NCI-H146 (cell line): Measurements from ENCODE around the gene SLC6A3.
A peak's percentile ranks its signal among the peaks of the same experiment; 100 is the strongest.
"Not testable (repeated sequence)": the region's sequence is repeated elsewhere in the genome, so short reads cannot be mapped to it uniquely, and the experiment has no call there.

Experiments
- DNase-seq: peaks from one replicate; lab custom pipeline; 2025; lab: John Stamatoyannopoulos, UW

Gene SLC6A3

DNA sequence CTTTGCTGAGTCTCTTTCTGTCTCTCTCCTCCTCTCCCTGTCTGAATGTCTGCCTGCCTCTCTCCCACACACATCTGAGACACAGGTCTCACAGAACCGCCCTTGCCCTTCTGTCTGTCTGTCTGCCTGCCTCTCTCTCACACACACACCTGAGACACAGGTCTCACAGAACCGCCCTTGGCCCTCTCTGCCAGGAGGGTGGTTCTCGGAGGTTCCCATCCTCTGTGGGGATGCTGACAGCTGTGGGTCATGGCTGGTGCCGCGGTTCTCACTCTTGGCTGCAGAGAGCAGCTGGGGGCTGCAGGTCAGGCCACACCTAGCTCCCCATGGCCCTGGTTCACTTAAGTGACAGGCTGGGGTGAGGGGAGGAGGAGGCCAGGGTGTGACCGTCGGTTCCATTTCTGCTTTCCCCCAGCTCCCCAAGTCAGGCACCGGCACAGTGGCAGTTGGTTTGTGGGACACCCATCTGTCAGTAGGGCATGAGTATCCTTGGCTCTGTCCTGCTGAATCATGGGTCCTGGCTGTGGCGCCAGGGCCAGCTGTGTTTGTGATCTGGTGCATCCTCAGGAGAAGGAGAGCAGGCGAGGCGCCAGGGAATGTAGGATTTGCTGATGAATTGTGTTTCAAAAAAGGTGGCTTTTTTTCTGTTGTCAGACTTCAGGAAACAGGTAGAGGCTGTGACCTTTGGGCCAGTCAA lies 58.0 kb downstream of the SLC6A3 start:
- DNase-seq = peak; percentile 17

DNA sequence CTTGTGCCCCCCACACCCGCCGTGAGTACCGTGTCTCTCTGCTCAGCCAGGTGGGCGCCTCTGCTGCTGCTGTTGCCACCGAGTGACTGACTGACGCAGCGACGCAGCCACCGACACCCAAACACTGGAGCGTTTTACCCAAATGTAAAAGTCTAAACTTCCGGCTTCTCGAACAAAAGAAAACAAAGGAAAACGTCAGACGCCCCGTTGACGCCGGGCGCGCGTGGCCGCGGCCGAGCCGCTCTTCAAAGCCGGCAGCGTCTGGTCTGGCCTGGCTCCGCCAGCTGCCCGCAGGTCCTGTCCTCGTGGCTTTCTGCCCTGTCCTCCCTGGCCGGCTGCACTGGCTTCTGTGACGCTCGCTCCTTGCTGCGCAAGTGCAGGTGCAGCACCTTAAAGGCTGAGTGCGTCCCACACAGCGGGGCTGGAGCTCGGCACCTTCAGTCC lies 58.9 kb downstream of the SLC6A3 start:
- DNase-seq = peak; percentile 86

DNA sequence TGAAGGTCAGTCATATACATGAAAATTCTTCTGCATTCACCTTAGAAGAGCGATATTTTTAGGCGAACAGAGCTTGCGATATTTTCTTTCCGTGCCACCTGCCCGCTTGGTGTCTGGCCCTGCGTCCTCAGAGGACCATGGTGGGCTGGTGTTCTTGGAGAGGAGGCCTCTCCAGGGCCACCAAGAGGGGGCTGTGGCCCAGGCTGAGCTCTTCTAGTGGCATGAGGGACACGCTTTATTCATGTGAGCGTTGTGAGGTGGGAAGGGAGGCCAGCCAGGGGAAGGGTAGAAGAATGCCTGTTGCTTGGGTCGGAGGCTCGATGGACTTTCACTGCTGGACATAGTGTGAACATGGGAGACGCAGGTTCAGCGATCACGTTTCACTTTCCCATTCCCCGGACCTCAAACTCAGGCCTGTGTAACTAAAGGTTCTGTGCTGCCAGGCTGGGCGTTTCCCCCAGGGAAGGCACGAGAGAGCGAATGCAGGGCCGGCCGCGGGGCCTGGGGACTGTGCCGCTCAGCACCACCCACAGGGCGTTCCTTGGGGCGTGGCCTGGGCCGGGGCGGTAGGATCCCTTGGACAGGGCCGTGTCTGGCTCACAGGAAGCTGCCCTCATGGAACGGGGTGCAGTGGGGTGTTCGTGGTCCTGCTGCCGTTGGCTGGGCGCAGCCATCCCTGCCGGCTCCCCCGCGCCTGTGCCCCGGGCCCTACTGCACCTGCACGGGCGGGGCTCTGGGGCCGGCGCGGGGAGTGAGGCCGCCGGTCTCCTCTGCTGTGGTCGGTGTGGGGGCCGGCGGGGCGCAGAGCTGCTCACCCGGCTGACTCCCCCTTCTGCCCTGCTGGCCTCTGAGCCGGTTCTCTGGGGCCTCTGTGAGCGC lies 59.6 kb downstream of the SLC6A3 start:
- DNase-seq = peak; percentile 92

DNA sequence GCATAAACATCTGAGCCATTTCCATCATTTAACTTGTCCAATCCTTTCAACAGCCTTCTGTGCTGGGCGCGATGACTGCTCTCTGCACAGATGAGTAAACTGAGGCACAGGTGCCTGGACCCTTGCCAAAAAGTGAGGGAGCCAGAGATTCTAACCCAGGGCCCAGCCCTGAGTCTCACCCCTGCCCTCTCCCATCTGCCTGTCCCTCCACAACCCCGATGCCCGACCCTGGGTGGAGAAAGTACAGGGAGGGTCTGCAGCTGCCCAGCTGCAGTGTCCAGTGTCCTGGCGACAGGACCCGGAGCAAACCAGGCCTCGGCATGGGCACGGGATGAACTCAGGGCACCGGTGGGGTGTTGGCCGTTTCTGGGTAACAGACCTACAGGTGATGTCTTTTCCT lies 60.7 kb downstream of the SLC6A3 start:
- DNase-seq = no peak

DNA sequence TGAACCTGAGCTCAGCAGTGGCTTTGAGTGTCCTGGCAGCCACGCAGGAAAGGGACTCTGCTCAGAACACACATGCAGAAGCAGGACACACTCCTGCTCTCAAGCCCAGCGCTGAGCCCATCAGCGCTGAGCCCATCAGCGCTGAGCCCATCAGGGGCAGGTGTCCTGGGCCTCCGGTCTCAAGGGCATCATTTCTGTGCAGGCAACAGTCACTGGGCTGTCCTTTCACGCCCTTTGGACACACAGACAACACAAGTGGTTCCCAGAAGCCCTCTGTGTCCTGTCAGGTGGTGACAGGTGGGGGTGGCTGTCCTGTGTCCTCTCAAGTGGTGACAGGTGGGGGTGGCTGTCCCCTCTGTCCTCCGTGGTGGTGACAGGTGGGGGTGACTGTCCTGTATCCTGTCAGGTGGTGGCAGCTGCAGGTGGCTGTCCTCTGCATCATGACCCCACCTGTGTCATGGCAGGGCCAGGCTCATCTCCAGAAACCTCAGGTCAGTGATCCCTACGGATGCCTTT lies 61.3 kb downstream of the SLC6A3 start:
- peak; percentile 16 for DNase-seq

DNA sequence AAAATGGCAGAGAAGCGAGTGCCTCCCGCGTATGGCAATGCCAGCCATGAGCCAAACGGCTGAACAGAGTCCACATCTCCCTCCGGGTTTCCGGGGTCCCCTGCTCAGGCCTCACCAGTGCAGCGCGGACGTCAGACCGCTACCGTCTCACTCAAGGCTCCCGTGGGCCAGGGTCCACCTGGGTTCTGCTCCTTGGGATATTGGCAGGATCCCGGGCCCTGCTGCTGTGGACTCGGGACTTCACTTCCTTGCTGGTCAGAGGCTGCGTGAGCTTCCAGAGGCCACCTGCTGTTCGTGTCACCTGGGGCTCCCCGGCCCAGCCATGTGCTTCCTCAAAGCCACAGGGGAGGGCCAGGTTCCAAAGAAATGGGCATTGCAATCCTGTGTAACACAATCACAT lies 61.9 kb downstream of the SLC6A3 start:
- DNase-seq = peak; percentile 19

DNA sequence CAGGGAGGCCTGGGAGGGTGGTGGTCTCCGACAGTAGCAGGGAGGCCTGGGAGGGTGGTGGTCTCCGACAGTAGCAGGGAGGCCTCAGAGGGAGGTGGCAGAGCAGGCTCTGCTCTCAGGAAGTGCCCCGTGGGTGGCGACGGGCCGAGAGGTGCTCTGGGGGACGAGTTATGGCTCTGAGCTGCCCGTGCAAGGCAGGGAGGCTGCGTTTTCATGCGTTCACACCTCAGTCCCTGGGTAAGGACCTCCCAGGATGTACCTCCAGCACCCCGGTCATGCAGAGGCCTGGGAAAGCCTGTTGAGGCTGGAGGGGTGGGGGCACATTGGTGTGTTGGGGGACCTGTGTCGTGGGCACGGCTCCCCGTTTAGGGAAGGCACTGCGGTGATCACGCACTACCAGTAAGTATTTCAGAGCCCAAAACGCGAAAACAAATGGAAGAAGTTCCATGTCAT lies 63.0 kb downstream of the SLC6A3 start:
- no peak for DNase-seq

DNA sequence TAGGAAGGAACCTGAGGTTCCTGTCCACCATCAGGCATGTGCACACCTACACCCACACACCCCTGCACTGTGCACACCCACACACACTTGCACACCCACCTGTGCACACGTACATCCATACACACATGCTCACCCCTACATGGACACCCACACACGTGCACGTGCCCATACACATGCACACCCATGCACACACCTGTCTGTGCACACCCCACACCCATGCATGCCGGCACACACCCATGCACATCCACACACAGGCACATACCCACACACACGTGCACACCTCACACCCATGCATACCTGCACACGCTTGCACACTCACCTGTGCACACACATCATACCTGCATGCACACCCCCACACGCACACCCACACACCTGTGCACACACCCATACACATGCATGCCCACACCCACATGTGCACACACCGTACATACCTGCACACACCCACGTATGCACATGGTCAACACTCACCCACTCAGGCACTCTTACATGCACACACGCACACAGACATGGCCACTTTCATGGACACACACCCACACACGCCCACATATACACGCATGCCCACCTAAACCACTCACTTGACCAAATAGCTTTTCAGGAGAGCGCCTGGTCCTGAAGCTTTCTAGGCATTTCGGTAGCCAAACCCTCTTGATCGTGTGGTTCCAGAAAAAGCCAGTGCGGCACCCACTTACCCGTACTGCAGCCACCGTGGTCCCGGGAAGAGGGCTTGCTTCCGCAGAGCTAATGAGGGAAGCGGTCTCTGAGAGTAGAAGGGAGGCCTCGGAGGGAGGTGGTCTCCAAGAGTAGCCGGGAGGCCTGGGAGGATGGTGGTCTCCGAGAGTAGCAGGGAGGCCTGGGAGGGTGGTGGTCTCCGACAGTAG lies 63.6 kb downstream of the SLC6A3 start:
- no peak for DNase-seq

DNA sequence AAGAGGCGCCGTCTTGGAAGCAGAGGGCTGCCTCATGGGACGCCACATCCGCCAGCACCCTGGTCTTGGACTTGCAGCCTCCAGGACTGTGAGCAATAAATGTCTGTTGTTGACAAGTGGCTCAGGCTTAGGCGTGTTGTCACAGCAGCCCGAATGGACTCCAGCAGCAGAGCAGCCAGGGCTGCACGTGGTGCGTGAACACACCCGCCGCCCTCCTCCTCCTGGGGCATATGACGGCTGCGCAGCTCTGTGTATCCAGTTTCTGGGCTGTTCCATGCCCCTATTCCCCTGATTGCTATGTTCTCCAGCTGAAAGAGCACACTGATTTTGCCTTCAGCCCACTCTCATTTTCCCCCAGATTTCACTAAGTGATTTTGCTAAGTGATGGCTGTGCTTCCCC lies 64.3 kb downstream of the SLC6A3 start:
- no peak for DNase-seq

DNA sequence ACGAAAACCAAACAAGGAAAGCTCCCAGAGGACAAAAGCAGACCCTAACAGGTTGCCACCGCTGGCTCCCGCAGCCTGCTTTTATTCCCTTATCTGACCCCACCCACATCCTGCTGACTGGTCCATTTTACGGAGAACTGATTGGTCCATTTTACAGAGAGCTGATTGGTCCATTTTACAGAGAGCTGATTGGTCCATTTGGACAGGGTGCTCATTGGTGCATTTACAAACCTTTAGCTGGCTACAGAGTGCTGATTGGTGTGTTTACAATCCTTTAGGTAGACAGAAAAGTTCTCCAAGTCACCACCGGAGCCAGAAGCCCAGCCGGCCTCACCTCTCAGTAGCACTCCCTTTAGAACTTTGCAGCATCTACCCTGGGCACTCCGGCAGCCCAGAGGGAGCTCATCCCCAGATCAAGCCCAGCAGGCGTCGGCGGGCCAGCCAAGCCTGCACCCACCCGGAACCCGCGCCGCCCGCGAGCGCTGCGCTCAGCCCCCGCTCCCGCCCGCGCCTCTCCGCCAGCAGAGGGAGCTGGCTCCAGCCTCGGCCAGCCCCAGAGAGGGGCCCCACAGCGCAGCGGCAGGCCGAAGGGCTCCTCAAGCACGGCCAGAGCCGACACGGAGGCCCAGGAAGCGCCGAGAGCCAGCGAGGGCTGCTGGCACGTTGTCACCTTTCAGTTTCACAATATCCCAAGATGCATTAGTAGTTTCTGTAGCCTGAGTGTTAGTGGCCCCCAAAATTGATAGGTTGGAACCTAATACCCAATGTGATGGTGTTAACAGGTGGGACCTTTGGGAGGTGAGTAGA lies 65.0 kb downstream of the SLC6A3 start:
- DNase-seq = peak; percentile 61

DNA sequence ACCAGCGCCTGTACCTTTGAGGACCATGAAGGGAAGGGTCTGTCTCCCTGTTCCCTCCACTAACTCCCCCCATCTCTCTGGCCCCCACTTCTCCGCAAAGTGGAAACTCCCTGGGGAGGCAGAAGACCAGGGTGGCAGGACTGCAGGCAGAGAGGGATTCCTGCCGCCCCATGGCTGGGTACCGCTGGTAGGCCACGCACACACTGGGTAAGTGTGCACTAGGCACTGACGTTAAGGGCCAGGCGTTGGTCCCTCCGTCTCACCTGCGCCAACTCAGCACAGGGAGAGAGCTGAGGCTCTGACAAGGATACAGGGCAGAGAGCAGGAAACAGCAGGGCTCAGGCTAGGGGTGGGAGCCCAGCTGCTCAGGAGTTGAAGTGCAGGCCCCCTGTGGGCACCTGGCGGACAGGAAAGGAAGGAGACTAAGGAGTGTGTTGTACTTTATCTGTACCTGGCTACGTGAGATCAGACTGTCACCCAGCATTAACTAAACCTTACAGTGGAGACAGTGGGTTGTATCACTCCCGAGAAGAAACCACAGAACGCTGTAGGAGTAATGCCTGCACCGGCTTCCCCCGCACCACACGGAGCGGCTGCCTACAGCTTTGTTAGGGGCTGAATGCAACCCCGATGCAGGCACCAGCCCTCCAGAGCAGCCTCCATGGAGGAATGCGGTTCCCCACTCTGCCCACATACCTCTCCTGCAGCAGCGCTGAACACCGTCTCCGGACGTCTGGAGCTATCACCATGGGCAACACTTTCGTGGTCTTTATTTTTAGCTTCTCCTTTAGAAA lies 66.2 kb downstream of the SLC6A3 start:
- no peak for DNase-seq

DNA sequence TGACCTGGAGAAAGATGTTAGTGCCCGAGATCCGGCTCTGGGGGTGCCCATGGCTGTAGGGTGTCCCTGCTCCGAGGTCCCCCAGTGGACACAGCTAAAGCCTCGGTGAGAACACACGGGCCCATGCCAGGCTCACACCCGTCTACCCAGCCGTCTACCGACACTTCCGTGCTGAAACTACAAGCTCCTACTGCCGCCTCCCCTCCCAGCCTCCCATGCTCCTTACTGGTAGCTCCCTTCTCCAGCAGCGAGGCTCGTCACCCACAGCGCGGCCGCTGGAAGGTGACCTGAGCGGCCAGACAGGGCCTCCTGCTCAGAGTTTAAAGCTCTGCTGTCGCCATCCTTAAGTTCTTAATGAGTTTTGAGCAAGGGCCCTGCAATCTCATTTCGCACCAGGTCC lies 67.1 kb downstream of the SLC6A3 start:
- DNase-seq = no peak

DNA sequence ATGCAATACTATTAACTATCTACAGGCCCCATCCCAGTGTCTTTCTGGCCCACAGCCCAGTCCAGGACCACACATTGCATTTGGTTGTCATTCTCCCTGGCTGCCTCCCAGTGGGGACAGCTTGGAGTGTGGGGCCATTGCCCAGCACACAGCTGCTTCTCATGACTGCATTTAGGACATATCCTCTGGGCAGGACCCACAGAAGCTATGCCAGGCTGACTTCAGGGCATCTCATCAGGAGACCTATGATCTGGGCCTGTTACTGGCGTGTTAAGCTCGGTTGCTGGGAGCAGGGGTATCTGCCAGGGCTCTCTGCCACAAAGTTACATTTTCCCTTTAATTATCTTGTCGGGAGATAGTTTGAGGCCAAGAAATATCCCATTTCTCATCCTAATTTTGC lies 68.3 kb downstream of the SLC6A3 start:
- no peak for DNase-seq

DNA sequence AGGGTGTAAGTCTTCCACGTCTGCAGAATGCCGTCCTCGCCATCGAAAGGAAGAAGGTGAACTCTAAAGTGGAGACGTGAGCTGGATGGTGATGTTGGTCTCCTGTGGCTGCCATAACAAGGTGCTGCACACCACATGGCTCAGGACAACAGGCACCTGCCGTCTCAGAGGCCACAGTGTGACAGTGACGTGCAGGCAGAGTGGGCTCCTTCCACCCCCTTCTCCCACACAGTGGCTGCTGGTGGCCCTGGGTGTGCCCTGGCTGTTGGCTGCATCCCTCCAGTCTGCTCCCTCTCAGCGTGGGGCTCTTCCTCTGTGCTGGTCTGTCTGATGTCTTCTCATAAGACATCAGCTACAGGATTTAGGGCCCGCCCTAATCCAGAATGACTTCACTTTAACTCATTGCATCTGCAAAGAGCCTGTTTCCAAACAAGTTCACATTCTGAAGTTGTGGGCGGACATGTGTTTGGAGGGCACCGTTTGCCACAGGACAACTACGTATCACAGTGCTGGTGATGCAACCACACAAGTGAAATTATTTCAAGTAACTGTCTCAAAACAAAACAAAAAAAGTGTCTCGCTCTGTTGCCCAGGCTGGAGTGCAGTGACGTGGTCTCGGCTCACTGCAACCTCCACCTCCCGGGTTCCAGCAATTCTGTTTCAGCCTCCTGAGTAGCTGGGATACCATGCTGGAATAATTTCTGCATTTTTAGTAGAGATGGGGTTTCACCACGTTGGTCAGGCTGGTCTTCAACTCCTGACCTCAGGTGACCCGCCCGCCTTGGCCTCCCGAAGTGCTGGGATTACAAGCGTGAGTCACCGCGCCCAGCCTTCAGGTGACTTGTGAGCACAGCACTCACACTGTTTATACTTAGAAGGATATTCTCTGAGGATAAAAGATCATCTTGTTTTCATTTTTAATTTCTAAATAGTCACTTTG lies 69.1 kb downstream of the SLC6A3 start:
- no peak for DNase-seq

DNA sequence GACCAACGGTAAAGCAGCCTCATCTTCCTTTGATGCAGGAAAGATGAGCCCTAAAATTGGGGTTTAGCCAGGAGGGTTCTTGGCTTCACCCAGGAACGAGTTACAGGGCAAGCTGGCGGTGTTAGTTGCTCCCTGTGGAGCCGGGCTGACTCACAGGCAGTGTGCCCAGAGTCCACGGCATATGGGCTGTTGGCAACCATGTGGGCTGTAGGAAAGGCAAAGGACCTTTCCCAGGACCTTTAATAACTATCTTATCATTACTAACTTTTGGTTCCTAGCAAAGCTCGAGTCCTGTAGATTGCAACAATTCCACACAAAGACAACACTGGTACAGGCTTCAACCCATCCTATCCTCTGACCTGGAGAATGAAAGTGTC lies 70.6 kb downstream of the SLC6A3 start:
- no peak for DNase-seq

DNA sequence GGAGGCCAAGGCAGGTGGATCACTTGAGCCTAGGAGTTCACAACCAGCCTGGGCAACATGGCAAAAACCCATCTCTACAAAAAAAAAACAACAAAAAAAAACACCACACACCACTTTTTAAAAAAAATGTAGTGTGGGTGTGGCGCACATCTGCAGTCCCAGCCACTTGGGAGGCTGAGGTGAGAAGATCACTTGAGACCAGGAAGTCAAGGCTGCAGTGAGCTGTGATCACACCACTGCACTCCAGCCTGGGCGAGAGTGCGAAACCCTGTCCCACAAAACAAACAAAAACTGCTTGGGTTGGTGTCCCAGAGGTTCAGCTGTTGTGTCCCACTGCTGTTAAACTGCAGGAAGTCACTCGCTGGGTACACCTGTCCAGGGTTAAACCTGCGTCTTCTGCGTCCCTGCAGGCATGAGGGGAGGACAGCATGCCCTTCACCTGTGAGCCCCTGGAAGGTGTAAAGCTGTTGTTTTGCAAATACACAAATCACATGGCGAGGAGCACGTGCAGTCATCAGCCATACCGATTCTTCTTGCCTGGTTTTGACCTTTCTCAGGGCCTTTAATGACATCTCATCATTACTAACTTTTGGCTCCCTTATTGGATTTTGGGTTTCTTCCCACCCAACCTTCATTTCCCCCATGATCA lies 71.1 kb downstream of the SLC6A3 start:
- DNase-seq = no peak

DNA sequence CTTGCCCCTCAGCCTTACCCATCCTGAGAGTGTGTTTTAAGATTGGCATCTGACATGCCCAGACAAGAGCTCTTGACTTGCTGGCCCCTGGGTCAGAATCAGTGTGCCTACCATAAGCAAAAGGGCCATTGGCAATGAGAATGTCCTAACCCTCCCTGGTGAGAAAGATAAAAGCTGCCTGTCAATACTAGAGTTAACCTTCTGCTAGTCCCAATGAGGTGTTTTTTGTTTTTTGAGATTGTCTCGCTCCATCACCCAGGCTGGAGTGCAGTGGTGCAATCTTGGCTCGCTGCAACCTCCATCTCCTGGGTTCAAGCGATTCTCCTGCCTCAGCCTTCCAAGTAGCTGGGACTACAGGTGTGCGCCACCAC lies 73.3 kb downstream of the SLC6A3 start:
- not testable (repeated sequence) for DNase-seq

DNA sequence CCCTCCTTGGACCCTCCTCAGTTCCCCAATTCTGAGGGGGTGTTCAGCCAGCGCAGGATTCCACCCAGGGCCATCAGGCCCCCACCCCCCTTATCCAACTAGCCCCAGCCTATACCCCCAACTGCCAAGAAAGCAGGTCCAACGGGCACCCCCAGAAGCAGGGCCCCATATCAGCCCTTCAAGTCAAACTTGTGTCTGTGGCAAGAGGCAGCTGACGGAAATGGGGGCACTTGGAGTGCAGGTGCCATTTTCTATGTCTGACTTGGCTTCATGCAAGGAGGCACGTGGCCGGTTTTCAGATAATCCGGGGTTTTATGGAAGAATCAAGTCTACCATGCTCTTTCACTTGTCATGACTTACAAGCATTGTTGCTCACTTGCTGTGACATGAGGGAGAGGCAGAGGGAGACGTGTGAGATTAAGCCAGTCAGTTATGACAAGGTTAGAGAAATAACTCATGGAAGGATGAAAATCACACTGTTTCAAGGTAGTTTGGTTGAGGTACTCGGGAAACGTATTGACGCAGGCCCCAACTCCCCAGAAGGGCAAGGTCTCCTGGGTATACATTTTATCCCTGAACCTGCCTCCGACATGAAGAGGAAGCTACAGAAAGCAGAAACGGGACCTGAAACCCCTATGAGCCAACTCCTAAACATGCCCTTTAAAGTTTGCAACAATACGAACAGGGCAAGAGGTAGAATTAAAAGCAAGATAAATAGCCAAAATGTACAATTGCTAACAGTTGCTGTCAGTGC lies 73.8 kb downstream of the SLC6A3 start:
- DNase-seq = no peak
